Upper lobe of right lung (tissue), 1 donor: ENCODE data around the gene CFAP251. TPM values are rescaled to one million over a fixed set of nuclear protein-coding genes. Genes with fewer than 3 reads are reported as not detected.

Experiments used
- ATAC-seq: fragments of 200-7000 bp; cut with Tn5 transposase; one replicate; pipeline ENCODE4 v1.9.1; 2020; ENCODE audit warnings: mild to moderate bottlenecking, moderate library complexity
- DNase-seq: peaks from one replicate; pipeline ENCODE4 v3.0.0-alpha.2; 2020
- H3K27ac ChIP-seq: fragments of 200-600 bp; one replicate; pipeline ENCODE4 v1.8.0; 2022
- H3K27me3 ChIP-seq: fragments of 200-600 bp; one replicate; pipeline ENCODE4 v1.8.0; 2022; ENCODE audit warnings: mild to moderate bottlenecking
- H3K36me3 ChIP-seq: fragments of 200-600 bp; one replicate; pipeline ENCODE4 v1.8.0; 2022
- H3K4me1 ChIP-seq: fragments of 200-600 bp; one replicate; pipeline ENCODE4 v1.8.0; 2022
- H3K4me3 ChIP-seq: fragments of 200-600 bp; one replicate; pipeline ENCODE4 v1.8.0; 2022; ENCODE audit warnings: mild to moderate bottlenecking
- H3K9me3 ChIP-seq: fragments of 200-600 bp; one replicate; pipeline ENCODE4 v1.8.0; 2022
- CTCF ChIP-seq: fragments of 200-600 bp; IDR thresholded peaks from one replicate; pipeline ENCODE4 v1.8.0; 2022; ENCODE audit warnings: antibody characterized with exemption
- intact Hi-C: fragments of 100-400 bp; cut with DNase I; formaldehyde crosslinking; loops from one replicate; pipeline ENCODE4 v1.11.0; 2022
- total RNA-seq: library from RNA; stranded (reverse); fragmentation: NEBNext Ultra II Directional; extraction: Animal tissue kit (Norgen Biotek cat#: 25700); gene quantifications from one replicate; pipeline ENCODE4 v1.2.1, GENCODE V29; 2021
- donor health status: DM: no; HTN: yes; CAD: no; lungs with severe emphysema.

CFAP251 gene
- total RNA-seq, 1 donor from 2014 or later = 2.5 TPM

GRCh38 chr12:121942145-121942718 lies 23.8 kb downstream of the CFAP251 start:
- Histone ChIP-seq H3K36me3 (no peaks in the 10 kb centered on the region), H3K9me3 (no peaks in the 10 kb centered on the region), H3K4me1 (no peaks in the 10 kb centered on the region), H3K4me3 (no peak overlapping the region), H3K27ac (no peak overlapping the region), H3K27me3 (no peaks in the 10 kb centered on the region)
- intact Hi-C loops = no loop called here
- ATAC-seq (no peak), DNase-seq (no peak)
- TF ChIP-seq CTCF = no peak

- no peak for TF ChIP-seq CTCF
- no peaks in the 10 kb centered on the region for H3K27me3 ChIP-seq
- H3K4me3 ChIP-seq = no peak overlapping the region
- H3K27ac ChIP-seq = no peak overlapping the region
- ATAC-seq (no peak), DNase-seq (no peak)
- no peaks in the 10 kb centered on the region for H3K4me1 ChIP-seq
- no peaks in the 10 kb centered on the region for H3K9me3 ChIP-seq
- H3K36me3 ChIP-seq = no peaks in the 10 kb centered on the region
- intact Hi-C loops = no loop called here
These were observed 25.5 kb downstream of the CFAP251 start for GRCh38 chr12:121943926-121944325.

GRCh38 chr12:121946313-121947025 lies 28.1 kb downstream of the CFAP251 start:
- DNase-seq = no peak
- no peaks in the 10 kb centered on the region for H3K27me3 ChIP-seq
- TF ChIP-seq CTCF = no peak
- no peaks in the 10 kb centered on the region for H3K9me3 ChIP-seq
- no peak for ATAC-seq
- no peaks in the 10 kb centered on the region for H3K36me3 ChIP-seq
- no peak overlapping the region for H3K27ac ChIP-seq
- no peak overlapping the region for H3K4me3 ChIP-seq
- intact Hi-C loops = no loop called here
- no peaks in the 10 kb centered on the region for H3K4me1 ChIP-seq

GRCh38 chr12:121947981-121948380 lies 29.6 kb downstream of the CFAP251 start:
- ATAC-seq (no peak), DNase-seq (no peak)
- TF ChIP-seq CTCF = no peak
- Histone ChIP-seq H3K27me3 (no peaks in the 10 kb centered on the region), H3K9me3 (no peaks in the 10 kb centered on the region), H3K36me3 (no peaks in the 10 kb centered on the region), H3K4me1 (no peaks in the 10 kb centered on the region), H3K4me3 (no peak overlapping the region), H3K27ac (no peak overlapping the region)
- intact Hi-C loops = no loop called here

GRCh38 chr12:121949648-121950397 lies 31.4 kb downstream of the CFAP251 start:
- H3K9me3 ChIP-seq = no peaks in the 10 kb centered on the region
- no peaks in the 10 kb centered on the region for H3K27me3 ChIP-seq
- no peaks in the 10 kb centered on the region for H3K36me3 ChIP-seq
- DNase-seq = no peak
- ATAC-seq = no peak
- H3K4me3 ChIP-seq = no peak overlapping the region
- intact Hi-C loops = no loop called here
- no peaks in the 10 kb centered on the region for H3K4me1 ChIP-seq
- TF ChIP-seq CTCF = no peak
- no peak overlapping the region for H3K27ac ChIP-seq
